ENCODE measurements around the gene CARHSP1.
A peak's percentile ranks its signal among the peaks of the same experiment; 100 is the strongest.
"Not testable (repeated sequence)": the region's sequence is repeated elsewhere in the genome, so short reads cannot be mapped to it uniquely, and the experiment has no call there.

Gene CARHSP1

DNA sequence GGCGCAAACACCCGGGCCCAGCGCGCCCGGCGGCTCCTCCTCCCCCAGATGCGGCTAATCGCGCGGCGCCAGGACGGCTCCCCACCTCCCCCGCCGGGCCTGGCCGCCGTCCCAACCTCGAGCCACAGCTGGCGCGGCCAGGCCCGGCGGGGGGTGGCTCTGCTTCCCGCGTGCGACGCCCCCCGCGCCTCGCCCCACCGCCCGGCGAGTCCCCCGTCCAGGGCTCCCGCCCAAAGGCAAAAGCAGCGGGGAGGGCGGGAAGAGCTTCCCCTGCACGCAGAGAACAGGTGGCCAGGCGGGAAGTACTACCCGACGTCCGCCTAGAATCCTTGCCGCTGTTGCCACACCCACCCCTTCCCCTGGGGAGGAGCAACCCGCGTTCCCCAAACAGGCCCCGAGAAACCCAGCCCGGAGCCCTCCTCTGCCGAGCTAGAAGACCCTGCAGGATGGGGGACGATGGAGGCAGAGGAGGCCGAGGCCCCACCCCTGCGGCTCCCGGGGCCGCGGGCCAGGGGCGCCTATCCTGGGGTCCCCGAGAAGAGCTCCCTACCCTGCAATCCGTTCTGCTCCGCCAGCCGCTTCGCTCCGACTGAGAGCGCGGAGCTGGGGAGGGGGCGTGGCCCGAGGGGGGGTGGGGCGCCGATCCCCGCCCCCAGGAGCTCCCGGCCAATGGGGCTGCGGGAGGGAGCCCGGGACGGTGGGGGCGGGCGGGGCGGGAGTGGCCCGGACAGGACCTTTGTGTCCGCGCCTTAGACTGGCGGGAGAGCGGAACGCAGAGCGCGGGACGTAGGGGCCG, at the start of gene CARHSP1:
Gene CARHSP1, minus strand, starts transcription at position 591 of the 796 bp plus-strand sequence. CDS start 9,678 bp downstream, outside the sequence.
- in situ Hi-C loops (cut with HindIII; ENCODE audit: low pct_unique_long_range_greater_than_20kb, low sequenced_read_pairs) = no loop called here
- DNase-seq (ENCODE audit: low read depth in 1 of 2, low spot score in 1 of 2) = peak; percentile 94 to 96
- TF ChIP-seq JUND (IDR thresholded peaks at IDR 0.05; ENCODE audit: low read depth) = no peak

DNA sequence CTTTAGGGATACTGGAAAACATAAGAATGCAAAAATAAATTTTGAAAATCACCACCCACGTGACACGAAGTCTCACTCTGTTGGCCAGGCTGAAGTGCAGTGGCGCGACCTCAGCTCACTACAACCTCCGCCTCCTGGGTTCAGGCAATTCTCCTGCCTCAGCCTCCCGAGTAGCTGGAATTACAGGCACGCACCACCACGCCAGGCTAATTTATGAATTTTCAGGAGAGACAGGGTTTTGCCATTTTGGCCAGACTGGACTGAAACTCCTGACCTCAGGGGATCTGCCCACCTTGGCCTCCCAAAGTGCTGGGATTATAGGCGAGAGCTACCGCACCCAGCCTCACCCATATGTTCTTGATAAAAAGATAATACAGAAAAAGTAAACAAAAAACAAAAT, 48.5 kb upstream of the CARHSP1 start:
- DNase-seq (ENCODE audit: low read depth in 1 of 2, low spot score in 1 of 2); in situ Hi-C loops (cut with HindIII; ENCODE audit: low pct_unique_long_range_greater_than_20kb, low sequenced_read_pairs): not testable (repeated sequence)

DNA sequence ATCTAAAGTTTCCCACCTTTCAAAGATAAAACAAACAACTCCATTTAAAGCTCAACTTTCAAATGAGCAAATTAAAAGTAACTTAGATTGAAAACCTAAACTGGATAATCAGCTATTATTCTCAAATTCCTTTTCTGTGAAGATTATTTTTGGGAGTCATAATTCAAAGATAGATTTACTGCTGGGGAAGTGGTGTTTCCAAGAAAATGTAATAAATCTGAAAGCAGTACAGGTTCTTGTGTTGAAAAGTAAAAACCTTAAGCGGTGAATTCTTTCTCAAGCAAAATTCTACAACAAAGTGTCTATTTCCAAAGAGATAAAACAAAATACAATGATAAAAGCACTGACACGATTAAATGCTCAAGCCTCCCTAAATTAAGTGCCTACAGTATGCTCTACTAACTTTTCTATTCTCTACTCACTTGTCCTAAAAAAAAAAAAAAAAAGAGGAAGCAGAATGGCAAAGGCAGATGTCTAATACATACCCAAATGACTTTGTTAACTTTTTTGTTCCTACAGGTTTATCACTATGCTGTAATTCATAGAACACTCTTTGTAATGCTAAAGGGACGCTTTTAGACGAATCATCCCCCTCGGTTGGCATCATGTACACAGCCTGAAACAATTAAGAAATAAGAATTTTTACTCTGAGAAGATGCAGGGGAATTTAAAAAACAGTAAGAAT, 47.9 kb upstream of the CARHSP1 start:
- DNase-seq (ENCODE audit: low read depth in 1 of 2, low spot score in 1 of 2) = no peak
- TF ChIP-seq JUND (IDR thresholded peaks at IDR 0.05; ENCODE audit: low read depth) = no peak
- in situ Hi-C loops (cut with HindIII; ENCODE audit: low pct_unique_long_range_greater_than_20kb, low sequenced_read_pairs) = no loop called here

DNA sequence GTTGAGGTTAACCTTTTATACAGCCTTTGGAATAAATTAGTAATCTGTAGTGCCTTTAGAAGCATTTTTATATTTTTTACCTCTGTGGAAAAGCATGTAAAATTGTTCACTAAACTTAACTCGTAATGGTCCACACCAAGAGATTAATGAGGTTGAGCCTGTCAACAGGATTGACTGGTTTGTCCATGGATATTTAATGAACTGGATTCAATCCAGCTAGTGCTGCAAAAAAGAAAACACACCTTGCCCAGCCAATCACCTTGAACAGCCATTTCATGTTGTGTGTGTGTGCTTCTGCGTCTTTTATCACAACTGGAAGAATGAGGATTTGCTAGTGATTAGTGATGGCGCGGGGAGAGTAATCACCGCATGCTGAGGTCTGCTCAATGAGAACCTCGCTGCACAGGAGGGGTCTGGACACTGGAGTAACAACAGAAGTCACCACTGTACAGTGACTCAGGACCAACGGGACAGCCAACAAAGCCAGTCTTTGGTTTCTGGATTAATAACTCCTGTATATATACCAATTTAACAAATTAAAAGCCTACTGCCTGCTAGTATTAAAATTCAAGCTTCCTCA, 47.0 kb upstream of the CARHSP1 start:
- peak; percentile 21 to 65 for DNase-seq (ENCODE audit: low read depth in 1 of 2, low spot score in 1 of 2)
- in situ Hi-C loops (cut with HindIII; ENCODE audit: low pct_unique_long_range_greater_than_20kb, low sequenced_read_pairs) = no loop called here
- no peak for TF ChIP-seq JUND (IDR thresholded peaks at IDR 0.05; ENCODE audit: low read depth)

DNA sequence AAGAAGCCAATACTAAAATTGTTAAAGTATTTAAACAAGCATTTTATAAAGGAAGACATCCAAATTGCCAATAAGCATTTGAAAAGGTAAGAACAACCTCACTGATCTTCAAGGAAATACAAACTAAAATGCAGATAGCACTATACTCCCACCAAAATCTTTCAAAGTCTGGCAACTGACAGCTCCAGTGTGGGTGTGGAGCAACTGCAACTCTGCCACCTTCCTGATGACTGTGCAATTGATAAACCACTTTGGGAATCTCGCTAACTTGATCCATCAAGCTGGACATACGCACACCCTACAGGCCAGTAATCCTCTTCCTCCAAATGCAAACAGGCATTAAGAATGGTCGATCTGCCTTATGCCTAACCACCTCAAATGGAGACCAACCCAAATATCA, 45.3 kb upstream of the CARHSP1 start:
- DNase-seq (ENCODE audit: low read depth in 1 of 2, low spot score in 1 of 2) = no peak
- no peak for TF ChIP-seq JUND (IDR thresholded peaks at IDR 0.05; ENCODE audit: low read depth)
- in situ Hi-C loops (cut with HindIII; ENCODE audit: low pct_unique_long_range_greater_than_20kb, low sequenced_read_pairs) = no loop called here

DNA sequence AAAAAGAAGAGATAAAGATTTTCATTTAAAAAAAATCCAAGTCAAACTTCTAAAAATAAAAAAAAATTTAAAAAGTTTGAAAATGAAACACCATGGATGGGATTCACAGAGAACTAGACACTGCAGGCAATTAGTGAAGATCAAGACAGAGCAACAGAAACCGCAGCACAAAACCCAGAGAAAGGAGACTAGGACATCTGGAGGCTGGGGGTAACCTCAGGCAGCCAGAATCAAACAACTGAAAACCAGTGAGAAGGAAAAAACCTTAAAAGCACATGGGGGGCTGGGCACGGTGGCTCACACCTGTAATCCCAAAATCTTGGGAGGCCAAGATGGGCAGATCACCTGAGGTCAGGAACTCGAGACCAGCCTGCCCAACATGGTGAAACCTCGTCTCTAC, 44.0 kb upstream of the CARHSP1 start:
- no peak for DNase-seq (ENCODE audit: low read depth in 1 of 2, low spot score in 1 of 2)
- TF ChIP-seq JUND (IDR thresholded peaks at IDR 0.05; ENCODE audit: low read depth) = no peak
- in situ Hi-C loops (cut with HindIII; ENCODE audit: low pct_unique_long_range_greater_than_20kb, low sequenced_read_pairs) = no loop called here

DNA sequence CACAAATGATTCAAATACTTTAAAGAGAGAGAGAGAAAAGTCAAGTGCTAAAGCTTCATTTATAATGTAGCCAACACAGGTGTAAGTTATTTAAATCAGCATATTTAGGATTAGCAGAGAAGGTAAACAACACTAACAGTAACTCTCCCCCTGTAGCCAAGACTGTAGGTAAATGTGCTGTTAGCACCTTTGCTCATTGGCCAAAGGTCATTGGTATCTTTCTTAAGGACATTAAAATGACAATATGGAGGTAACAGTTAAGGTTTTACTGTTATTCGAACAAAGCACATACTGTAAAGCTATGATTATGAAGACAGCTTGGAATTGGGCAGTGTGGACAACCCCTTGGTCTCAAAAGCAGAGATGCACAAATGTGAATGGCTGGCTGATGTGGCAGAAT, 42.0 kb upstream of the CARHSP1 start:
- in situ Hi-C loops (cut with HindIII; ENCODE audit: low pct_unique_long_range_greater_than_20kb, low sequenced_read_pairs) = no loop called here
- no peak for TF ChIP-seq JUND (IDR thresholded peaks at IDR 0.05; ENCODE audit: low read depth)
- DNase-seq (ENCODE audit: low read depth in 1 of 2, low spot score in 1 of 2) = no peak

DNA sequence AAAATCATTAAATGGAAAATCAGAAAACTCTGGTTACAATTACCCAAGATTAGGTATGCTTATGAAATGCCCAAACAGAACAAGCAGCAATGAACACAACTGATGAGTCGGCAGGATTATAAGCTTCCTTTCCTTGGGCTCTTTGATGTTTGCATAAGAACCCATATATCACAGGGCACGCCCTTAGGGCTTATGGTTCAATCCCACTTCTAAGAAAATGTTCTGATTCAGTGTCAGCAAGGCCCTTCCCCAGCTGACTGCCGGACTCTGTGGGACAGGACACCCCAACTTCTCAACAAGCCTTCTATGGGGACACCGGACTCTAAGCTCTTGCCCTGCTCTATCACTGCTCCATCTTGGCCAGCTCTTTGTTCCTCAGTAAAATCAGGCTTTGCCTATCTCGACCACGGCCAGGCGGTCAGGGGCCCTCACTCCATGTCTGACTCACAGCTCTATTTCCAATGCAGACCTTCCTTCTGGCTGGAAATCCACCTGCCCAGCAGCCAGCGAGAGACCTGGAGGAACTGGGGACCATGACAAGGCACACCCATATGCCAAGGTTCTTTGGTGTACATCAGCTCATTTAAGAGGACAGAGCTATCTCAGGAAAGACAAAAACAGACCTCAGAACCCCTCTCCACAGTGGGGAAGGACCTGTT, 40.1 kb upstream of the CARHSP1 start:
- no peak for DNase-seq (ENCODE audit: low read depth in 1 of 2, low spot score in 1 of 2)
- no peak for TF ChIP-seq JUND (IDR thresholded peaks at IDR 0.05; ENCODE audit: low read depth)
- in situ Hi-C loops (cut with HindIII; ENCODE audit: low pct_unique_long_range_greater_than_20kb, low sequenced_read_pairs) = no loop called here

DNA sequence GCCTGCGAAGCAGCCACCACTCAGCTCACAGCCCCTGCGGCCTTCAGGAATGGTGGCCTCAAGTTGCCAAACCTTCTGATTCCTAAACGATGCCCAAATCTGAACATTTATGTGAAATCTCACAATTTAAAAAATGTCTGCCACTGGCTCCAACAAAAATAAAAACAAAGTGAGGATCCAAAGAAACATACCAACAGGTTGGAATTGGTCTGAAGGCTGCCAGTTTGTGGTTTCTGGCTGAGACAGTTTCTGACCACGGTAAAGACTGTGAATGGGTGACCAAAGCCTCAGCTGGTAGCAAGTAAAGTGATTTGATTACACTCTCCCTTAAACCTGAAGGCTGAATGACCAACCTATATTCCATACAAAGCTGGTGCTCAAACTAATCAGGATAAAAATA, 38.3 kb upstream of the CARHSP1 start:
- in situ Hi-C loops (cut with HindIII; ENCODE audit: low pct_unique_long_range_greater_than_20kb, low sequenced_read_pairs) = no loop called here
- no peak for DNase-seq (ENCODE audit: low read depth in 1 of 2, low spot score in 1 of 2)
- TF ChIP-seq JUND (IDR thresholded peaks at IDR 0.05; ENCODE audit: low read depth) = no peak

DNA sequence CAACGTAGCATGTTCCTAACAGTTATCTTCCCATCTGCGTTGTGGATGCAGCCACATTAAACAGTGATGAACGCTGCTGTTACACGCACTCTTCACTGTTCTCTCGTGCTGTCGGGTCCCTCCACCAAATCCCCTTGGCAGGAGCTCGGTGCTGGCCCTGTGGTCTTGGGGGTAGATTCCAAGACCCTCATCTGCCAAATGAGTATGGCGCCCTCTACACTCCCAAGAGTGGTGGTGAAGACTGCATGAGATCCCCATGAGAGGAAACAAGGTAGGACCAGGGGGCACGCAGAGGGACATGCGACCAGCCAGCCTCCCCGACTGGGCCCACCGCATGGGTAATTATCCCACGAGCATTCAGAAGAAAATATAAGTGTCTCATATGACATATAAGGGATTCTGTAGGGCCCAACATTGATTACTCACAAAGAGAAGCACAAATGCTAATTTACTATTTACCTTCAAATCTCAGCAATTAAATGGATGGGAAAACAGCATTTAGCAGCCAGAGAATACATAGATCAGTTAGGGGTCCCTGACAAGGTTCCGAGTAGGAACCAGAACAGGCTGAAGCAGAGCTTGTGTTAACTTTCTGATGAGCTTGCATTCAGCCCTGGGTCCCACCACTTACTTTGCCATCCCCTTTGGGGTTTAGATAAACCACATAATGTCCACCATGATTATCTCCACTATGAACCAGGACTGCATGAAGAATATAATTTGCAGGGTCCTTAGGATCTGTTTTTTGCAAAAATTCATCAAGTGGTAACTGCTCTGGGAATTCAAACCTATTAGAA, 37.2 kb upstream of the CARHSP1 start:
- no peak for TF ChIP-seq JUND (IDR thresholded peaks at IDR 0.05; ENCODE audit: low read depth)
- no peak for DNase-seq (ENCODE audit: low read depth in 1 of 2, low spot score in 1 of 2)
- in situ Hi-C loops (cut with HindIII; ENCODE audit: low pct_unique_long_range_greater_than_20kb, low sequenced_read_pairs) = no loop called here

DNA sequence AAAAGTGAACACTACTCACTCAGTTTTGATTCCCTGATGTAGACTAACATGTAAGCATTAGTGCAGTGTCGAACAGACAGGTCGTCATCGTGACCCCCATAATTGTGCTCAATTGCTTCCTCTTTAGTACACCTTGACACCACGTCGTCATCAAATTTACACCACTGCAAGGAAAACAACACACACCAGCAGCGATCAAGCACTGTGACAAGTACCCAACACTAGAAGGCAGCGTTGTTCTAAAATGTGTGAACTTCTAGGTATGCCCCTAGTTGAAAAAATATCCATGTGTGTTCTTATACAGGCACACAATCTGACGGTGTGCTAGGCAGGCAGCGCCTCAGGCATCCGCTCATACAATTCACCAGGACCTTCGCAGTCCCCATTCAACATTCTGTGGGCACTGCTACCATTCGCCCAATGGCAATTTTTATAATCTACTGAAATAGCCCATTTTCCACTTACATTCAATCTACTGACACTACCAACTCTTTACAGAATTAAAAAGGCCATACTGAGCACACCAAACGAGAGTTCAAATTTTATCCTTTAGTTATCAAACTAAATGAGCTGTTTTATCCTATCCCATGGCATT, 36.5 kb upstream of the CARHSP1 start:
- peak; percentile 31 to 67 for DNase-seq (ENCODE audit: low read depth in 1 of 2, low spot score in 1 of 2)
- in situ Hi-C loops (cut with HindIII; ENCODE audit: low pct_unique_long_range_greater_than_20kb, low sequenced_read_pairs) = no loop called here
- no peak for TF ChIP-seq JUND (IDR thresholded peaks at IDR 0.05; ENCODE audit: low read depth)

DNA sequence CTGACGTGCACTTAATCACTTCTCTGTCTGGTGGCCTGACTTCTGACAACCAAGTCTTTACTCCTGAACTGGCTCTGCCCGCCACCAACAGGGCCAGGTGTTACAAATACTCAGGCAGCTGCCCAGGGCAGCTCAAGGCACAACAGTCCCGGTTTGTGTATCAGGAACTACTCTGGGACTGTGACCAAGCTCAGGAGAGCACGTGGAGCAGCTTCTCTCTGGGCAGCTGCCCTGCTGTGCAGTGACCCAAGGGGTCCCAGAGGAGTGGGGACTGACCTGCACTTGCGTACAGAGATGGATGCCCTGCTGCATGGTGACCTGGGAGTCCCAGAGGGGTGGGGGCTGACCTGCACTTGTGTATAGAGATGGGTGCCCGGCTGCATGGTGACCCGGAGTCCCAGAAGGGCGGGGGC, 35.2 kb upstream of the CARHSP1 start:
- in situ Hi-C loops (cut with HindIII; ENCODE audit: low pct_unique_long_range_greater_than_20kb, low sequenced_read_pairs) = no loop called here
- no peak for DNase-seq (ENCODE audit: low read depth in 1 of 2, low spot score in 1 of 2)
- TF ChIP-seq JUND (IDR thresholded peaks at IDR 0.05; ENCODE audit: low read depth) = no peak

Measured in T47D (cell line).